ENCODE measurements around the gene RPRD1B.

RPRD1B gene

DNA sequence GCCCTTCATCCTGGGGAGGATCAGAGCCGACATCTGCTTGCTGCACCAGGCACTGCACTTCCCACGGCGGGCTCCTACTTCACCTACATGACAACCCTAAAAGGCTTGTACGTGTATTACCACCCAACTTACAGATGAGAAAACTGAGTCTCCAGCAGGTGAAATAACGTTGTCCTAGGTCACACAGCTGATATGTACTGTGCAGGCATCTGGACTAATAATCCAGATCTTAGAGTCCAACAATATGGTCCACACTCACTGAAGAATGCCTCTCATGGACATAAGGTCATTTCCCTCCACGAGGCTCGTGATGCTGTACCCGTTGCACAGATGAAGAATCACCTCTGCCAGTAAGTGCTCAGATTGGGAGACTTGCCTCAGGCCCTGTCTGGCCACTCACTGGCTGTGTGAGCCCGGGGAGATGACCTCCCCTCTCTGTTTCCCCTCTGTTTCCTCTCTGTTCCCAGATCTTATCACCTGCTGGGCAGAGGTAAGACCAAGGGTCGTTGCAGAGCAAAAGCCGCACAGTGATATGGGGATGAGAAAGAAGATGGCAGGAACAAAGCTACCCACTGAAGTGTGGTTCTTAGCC is 99.5 kb downstream of the RPRD1B start:
- no peaks in the 10 kb centered on the region for H3K4me1 ChIP-seq (ENCODE audit: insufficient read depth, low read length, severe bottlenecking)
- no peaks in the 10 kb centered on the region for H3K9me2 ChIP-seq (ENCODE audit: low read depth, low read length)
- H3K79me2 ChIP-seq (ENCODE audit: insufficient read depth, low read length): no peaks in the 10 kb centered on the region
- TF ChIP-seq EZH2 (IDR thresholded peaks at IDR 0.05; ENCODE audit: borderline replicate concordance, low read length): no peak
- TF ChIP-seq, protein P1, sequence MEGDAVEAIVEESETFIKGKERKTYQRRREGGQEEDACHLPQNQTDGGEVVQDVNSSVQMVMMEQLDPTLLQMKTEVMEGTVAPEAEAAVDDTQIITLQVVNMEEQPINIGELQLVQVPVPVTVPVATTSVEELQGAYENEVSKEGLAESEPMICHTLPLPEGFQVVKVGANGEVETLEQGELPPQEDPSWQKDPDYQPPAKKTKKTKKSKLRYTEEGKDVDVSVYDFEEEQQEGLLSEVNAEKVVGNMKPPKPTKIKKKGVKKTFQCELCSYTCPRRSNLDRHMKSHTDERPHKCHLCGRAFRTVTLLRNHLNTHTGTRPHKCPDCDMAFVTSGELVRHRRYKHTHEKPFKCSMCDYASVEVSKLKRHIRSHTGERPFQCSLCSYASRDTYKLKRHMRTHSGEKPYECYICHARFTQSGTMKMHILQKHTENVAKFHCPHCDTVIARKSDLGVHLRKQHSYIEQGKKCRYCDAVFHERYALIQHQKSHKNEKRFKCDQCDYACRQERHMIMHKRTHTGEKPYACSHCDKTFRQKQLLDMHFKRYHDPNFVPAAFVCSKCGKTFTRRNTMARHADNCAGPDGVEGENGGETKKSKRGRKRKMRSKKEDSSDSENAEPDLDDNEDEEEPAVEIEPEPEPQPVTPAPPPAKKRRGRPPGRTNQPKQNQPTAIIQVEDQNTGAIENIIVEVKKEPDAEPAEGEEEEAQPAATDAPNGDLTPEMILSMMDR (IDR thresholded peaks at IDR 0.05; ENCODE audit: low read length): no peak
- H3F3A ChIP-seq (ENCODE audit: insufficient read depth, low read length): no peaks in the 10 kb centered on the region
- no peak overlapping the region for H3K4me3 ChIP-seq (ENCODE audit: low read depth, low read length, poor library complexity, severe bottlenecking)
- no peaks in the 10 kb centered on the region for H3K9me3 ChIP-seq (ENCODE audit: low read length)
- H3K27ac ChIP-seq (ENCODE audit: low read depth, low read length, poor library complexity, severe bottlenecking): no peak overlapping the region
- H3K9ac ChIP-seq (ENCODE audit: low read length): no peak overlapping the region
- H2AFZ ChIP-seq (ENCODE audit: low read length): no peak overlapping the region
- no peaks in the 10 kb centered on the region for H3K36me3 ChIP-seq (ENCODE audit: insufficient read depth, low read length)
- H4K20me1 ChIP-seq (ENCODE audit: insufficient read depth, low read length): no peaks in the 10 kb centered on the region
- H3K27me3 ChIP-seq (ENCODE audit: insufficient read depth, low read length): 0 out of 2 replicates have a peak, but pooled peaks cover 4% of the 10 kb centered on the region
- no peak overlapping the region for H3K4me2 ChIP-seq (ENCODE audit: low read length)

DNA sequence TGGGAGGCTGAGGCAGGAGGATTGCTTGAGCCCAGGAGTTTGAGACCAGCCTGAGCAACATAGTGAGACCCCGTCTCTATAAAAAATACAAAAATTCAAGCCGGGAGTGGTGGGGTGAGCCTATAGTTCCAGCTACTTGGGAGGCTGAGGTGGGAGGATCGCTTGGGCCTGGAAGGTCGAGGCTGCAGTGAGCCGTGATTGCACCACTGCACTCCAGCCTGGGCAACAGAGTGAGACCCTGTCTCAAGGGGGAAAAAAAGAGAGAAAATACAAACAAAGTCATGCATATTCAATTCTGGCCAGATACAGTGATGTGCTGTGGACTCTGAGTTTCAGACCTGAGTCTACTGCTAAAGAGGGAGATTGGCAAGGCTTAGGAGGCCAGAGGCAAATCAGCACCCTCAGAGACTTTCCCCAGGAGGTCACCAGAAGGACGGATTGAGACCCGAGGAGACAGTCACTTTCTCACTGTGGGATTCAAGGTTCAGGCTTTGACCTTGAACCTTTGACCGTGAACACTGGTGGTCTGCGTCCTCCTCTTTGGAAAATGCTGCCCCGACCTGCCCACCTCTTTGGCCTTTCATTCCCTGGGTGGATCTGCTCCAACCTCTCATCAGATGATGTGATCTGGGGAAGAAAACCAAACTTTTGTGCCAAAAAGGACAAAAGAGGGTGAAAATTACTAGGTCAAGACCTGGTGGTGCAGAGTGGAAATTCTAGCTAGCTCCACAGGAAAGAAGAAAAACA is 100.3 kb downstream of the RPRD1B start:
- 0 out of 2 replicates have a peak, but pooled peaks cover 4% of the 10 kb centered on the region for H3K27me3 ChIP-seq (ENCODE audit: insufficient read depth, low read length)
- H3K4me3 ChIP-seq (ENCODE audit: low read depth, low read length, poor library complexity, severe bottlenecking): no peak overlapping the region
- no peaks in the 10 kb centered on the region for H3F3A ChIP-seq (ENCODE audit: insufficient read depth, low read length)
- H3K27ac ChIP-seq (ENCODE audit: low read depth, low read length, poor library complexity, severe bottlenecking): no peak overlapping the region
- no peak overlapping the region for H2AFZ ChIP-seq (ENCODE audit: low read length)
- H3K9me2 ChIP-seq (ENCODE audit: low read depth, low read length): no peaks in the 10 kb centered on the region
- H4K20me1 ChIP-seq (ENCODE audit: insufficient read depth, low read length): no peaks in the 10 kb centered on the region
- H3K9me3 ChIP-seq (ENCODE audit: low read length): no peaks in the 10 kb centered on the region
- H3K4me1 ChIP-seq (ENCODE audit: insufficient read depth, low read length, severe bottlenecking): no peaks in the 10 kb centered on the region
- H3K9ac ChIP-seq (ENCODE audit: low read length): no peak overlapping the region
- no peaks in the 10 kb centered on the region for H3K79me2 ChIP-seq (ENCODE audit: insufficient read depth, low read length)
- H3K36me3 ChIP-seq (ENCODE audit: insufficient read depth, low read length): no peaks in the 10 kb centered on the region
- no peak overlapping the region for H3K4me2 ChIP-seq (ENCODE audit: low read length)
- TF ChIP-seq, protein P1 (IDR thresholded peaks at IDR 0.05; ENCODE audit: low read length): no peak
- no peak for TF ChIP-seq EZH2 (IDR thresholded peaks at IDR 0.05; ENCODE audit: borderline replicate concordance, low read length)

DNA sequence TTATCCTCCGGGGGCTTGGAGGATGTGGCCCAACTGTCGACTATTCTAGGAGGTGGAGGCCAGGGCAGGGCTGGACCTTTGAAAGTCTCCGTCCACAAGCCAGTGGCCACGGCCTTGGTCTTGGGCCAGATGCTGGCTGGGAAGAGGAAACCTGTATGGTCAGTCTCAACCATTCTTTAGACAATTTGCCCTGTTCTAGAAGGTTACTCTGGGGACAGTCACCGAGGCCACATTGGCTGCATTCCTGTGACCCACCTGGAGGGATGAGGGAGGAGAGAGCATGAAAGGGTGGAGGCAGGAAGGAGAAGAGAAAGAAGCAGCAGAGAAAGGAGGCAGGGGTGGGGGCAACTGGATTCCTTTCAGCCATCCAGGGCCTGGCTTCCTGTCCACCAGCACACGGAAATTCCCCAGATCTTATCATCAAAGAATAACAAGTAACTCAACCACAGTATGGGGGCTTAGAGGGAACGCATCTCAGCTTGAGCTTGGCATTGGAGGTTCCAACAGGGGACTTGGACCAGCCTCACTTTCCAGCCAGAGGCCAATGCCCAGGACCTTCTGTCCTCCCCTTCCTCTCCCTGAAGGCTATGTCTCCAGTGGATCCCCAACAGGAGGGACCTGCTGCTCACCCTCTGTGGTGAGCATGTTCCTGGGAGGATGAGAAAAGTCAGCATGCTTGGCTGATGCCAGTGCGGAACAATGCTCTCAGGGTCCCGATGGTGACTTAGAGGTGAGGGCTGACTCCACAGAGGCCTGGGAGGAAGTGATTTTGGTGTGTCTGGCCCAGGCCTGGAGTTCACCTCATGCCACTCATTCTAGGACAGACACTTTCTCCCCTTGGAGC is 101.1 kb downstream of the RPRD1B start:
- H3K27me3 ChIP-seq (ENCODE audit: insufficient read depth, low read length): 0 out of 2 replicates have a peak, but pooled peaks cover 4% of the 10 kb centered on the region
- no peaks in the 10 kb centered on the region for H3K9me2 ChIP-seq (ENCODE audit: low read depth, low read length)
- no peaks in the 10 kb centered on the region for H3K9me3 ChIP-seq (ENCODE audit: low read length)
- no peak overlapping the region for H3K4me2 ChIP-seq (ENCODE audit: low read length)
- no peaks in the 10 kb centered on the region for H3K4me1 ChIP-seq (ENCODE audit: insufficient read depth, low read length, severe bottlenecking)
- H3K9ac ChIP-seq (ENCODE audit: low read length): no peak overlapping the region
- H4K20me1 ChIP-seq (ENCODE audit: insufficient read depth, low read length): no peaks in the 10 kb centered on the region
- no peak overlapping the region for H3K27ac ChIP-seq (ENCODE audit: low read depth, low read length, poor library complexity, severe bottlenecking)
- no peaks in the 10 kb centered on the region for H3K36me3 ChIP-seq (ENCODE audit: insufficient read depth, low read length)
- no peaks in the 10 kb centered on the region for H3K79me2 ChIP-seq (ENCODE audit: insufficient read depth, low read length)
- no peak overlapping the region for H3K4me3 ChIP-seq (ENCODE audit: low read depth, low read length, poor library complexity, severe bottlenecking)
- TF ChIP-seq EZH2 (IDR thresholded peaks at IDR 0.05; ENCODE audit: borderline replicate concordance, low read length): no peak
- TF ChIP-seq, protein P1 (IDR thresholded peaks at IDR 0.05; ENCODE audit: low read length): no peak
- H2AFZ ChIP-seq (ENCODE audit: low read length): no peak overlapping the region
- H3F3A ChIP-seq (ENCODE audit: insufficient read depth, low read length): no peaks in the 10 kb centered on the region

Data from OCI-LY1 (cell line).